Cerebellar nuclear complex (tissue), 1 donor: ENCODE results near the gene SERPINA10.

Experiments used
- DNase-seq, 2 experiments: peaks; one replicate each; lab custom pipeline; 2025; lab: John Stamatoyannopoulos, UW

The SERPINA10 gene, protein sequence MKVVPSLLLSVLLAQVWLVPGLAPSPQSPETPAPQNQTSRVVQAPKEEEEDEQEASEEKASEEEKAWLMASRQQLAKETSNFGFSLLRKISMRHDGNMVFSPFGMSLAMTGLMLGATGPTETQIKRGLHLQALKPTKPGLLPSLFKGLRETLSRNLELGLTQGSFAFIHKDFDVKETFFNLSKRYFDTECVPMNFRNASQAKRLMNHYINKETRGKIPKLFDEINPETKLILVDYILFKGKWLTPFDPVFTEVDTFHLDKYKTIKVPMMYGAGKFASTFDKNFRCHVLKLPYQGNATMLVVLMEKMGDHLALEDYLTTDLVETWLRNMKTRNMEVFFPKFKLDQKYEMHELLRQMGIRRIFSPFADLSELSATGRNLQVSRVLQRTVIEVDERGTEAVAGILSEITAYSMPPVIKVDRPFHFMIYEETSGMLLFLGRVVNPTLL

DNA sequence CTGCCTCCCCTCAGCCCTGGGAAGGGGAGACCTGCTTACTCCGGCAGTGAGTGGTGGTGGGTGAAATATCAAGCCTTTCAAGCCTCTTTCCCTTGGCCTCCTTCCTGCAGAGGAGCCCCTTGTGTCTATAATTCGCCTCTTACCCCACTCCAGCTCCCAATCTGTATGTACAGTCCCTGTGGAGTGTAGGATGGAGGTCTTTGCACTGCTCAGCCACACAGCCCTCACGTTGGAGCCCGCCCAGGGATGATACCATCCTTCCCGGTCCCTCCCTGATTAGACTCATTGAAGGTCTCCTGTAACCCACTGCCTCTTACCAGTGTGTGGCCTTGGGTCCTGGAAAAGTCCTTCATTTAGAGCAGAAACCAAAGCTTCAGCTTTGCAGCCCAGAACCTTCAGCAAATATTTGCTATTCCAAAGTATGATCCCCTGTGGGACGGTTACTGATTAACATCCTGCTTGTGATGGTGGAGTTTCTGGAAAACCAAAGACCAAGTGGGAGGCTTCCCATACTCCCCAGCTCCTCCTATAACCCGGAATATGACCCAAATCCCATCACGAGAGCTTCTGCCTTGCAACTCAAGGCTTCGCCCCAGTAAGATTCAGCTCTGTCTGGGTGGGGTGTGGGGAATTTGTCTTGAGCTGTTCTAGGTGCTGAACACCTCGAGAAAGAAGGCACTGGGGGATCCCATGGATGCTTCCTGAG, at the start of gene SERPINA10:
TSS of gene SERPINA10 (minus strand) at position 397 of the 706 bp plus-strand sequence. CDS start 2,675 bp downstream, outside the sequence.
- no peak for DNase-seq

DNA sequence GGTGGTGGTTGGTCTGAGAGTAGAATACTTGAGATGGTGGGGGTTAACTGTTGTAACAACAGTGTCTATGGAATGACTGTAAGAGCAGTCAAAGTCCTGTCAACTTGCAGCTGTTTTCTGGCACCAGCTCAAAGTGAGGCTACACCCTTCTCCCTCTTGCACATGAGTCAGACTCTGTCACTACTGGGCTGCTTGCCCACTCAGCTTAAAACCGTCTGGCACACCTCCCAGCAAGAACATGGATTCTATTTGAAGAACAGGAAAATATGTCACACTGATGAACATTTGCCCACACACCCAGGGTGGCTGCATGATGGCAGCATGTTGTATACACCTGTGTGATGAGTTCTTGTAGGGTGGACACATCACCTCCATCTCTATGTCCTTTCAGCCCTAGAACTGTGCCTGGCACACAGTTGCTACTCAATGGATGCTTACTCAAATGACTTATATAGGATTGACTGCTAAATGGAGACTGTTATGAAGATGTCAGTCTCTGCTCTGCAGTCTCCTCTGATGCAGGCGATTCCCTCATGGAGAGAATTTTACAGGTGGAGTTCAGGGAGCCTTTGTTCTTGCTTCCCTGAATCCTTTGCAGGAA, 49.4 kb upstream of the SERPINA10 start:
- DNase-seq: no peak

DNA sequence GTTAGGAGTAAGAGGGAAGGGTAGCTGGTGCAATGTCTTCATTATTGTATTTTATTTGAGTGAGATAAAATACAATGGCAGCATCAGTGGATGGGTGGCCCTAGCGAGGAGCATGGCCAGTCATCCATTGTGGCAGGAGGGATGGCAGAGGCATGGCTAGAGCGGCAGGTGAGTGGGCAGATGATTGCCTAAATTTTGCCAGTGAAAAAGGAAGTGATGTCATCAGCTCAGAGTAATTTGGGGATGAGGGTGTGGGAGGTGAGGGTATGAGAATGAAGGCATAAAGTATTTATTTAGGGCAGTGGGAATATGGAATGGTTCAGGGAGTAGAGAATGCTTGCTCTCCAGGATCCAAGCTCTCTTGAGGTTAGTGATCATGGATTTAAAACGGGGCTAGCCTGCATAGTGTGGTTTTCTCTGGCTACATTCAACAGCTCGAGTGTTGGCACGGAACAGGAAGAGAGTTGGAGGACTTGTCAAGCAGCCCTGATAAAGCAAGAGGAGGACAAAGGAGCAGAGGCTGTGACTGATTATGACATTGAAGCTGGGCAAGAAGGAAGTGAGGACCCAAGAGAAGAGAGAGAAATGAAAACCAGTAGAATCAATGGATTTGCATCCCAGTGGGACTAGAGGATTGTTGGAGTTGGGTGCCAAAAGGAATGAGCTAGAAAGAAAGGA, 48.7 kb upstream of the SERPINA10 start:
- DNase-seq: no peak

DNA sequence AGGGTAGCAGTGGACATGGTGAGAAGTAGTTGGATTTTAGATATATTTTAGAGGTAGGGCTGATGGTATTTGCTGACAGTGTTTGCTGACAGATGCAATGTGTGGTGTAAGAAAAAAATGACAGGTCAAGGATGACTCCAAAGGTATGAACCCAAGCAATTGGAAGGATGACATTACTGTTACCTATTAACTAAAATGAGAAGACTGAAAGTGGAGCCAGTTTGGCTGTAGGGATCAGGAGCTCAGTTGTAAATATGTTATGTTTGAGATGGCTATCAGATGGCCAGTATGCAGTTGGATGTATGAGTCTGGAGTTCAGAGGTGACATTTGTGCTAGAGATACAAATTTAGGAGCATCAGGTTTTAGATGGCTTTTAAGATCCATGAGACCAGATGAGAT, 47.5 kb upstream of the SERPINA10 start:
- no peak for DNase-seq

DNA sequence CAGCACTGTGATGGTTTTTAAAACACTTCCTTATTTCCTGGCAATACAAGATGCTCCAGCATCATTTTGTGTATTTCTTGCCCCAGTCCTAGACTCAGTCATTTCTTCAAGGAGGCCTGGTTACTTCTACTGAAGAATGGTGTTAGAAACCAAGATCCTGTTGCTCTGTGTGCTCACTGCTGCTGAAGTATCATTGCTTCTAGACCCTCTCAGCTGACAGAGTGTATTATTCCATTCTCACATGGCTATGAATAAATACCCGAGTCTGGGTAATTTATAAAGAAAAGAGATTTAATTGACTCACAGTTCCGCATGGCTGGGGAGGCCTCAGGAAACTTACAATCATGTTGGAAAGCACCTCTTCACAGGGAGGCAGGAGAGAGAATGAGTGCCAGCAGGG, 45.0 kb upstream of the SERPINA10 start:
- DNase-seq: no peak

DNA sequence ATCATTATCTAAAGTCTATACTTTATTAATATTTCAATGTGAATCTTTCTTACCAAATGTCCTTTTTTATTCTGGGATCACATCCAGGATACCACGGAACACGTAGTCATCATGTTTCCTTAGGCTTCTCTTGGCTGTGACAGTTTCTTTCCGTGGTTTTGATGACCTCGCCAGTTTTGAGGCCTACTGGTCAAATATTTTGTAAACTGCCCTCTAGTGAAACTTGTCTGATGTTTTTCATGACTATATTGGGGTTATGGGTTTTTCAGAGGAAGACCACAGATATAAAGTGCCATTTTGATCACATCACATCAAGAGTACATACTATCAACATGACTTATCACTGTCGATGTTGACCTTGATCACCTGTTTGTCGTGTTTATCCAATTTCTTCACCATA, 44.2 kb upstream of the SERPINA10 start:
- DNase-seq: no peak

DNA sequence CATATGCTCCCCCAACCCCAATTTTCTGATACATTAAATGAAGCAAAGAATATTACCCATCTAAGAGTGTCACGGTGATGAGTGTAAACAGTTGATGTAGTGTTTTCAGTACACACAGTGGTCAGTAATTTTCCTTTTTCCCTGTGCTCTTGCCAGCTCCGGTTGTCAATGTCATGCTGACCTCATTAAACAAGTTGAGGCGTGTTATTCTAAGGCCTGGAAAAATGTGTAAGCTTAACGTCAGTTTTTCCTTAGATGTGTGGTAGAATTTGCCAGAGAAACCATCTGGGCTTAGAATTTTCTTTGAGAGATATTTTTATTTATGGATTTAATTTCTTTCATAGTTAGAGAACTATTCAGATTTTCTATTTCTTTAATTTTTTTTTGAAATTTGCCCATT, 41.8 kb upstream of the SERPINA10 start:
- DNase-seq: no peak

DNA sequence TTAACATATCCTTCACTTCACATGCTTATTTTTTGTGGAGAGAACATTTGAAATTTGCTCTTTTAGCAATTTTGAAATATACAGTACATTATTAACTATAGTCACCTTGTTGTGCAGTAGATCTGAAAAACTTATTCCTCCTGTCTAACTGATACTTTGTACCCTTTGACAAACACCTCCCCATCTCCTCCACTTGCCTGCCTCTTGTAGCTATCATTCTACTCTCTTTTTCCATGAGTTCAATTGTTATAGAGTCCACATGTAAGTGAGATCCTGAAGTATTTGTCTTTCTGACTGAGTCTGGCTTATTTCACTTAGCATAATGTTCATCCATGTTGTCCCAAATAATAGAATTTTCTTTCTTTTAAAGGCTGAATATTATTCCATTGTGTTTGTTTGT, 39.5 kb upstream of the SERPINA10 start:
- DNase-seq: no peak

DNA sequence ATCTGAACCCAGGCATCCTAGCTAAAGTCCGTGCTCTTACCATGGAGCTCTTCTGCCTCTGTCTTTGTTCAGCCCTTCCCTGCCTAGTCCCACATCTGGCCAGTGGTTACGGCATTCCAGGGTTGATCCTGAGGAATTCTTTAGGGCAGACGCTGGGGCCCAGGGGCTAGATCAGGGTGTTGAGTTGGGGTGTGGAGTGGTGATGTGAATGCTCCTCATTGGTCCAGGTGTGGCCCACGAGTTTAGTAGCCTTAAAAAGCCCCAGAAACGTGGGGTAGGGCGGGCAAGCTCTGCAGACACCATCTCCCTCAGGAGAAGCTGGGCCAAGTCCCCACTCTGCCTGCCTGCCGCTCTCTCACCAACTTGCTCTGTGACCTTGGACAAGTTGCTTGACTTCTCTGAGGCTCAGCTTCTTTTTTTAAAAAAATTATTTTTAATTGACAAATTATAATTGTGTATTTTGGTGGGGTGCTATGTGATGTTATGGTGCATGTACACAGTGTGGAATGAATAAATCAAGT, 39.1 kb upstream of the SERPINA10 start:
- no peak for DNase-seq

DNA sequence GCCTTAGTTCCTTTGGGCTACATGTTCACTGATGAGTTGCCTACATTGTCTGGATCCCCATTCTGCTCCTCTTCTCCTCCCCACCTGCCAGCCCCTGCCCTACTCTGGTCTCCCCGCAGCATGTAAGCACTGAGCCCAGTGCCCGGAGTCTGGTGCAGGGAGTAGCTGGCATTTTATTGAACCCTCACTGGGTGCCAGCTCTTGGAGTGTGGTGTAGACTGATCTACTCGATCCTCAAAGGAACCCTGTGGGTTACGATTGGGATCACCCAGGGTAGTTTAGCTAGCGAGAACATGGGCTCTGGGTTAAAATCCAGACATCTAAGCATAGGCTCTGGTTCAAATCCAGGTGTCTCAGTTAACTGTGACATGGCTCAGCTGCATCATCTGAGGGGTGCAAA, 38.4 kb upstream of the SERPINA10 start:
- no peak for DNase-seq

DNA sequence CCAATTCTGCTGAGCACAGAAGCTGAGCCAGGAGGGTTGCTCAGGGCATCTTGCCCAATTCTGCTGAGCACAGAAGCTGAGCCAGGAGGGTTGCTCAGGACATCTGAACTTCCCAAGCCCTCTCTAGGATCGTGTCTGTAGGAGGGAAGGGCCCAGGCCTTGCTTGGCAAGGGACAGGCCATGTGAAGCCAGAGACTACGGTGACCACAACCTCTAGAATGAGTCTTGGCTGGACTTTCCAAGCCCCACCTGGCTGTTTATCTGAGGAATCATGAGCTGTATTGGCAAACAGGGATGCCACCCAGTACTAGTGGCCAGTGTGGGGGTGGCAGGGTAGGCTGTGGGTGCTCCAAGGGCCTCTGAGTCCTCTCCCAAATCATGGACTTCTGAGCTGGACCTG, 37.8 kb upstream of the SERPINA10 start:
- no peak for DNase-seq

DNA sequence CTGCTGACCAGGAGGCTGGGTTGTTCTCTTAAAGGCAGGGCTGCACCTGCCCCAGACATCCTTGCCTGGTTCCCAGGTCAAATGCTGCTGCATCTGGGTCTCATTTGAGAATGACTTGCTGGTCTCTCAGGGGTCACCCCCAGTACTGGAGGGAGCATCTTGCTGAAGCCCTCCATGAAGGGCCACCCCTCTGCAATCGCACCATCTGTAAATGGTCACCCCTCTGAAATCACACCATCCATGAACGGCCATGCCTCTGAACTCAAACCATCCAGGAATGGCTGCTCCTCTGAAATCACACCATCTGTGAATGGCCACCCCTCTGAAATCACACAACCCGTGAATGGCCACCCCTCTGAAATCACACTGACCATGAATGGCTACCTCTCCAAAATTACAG, 37.4 kb upstream of the SERPINA10 start:
- no peak for DNase-seq

DNA sequence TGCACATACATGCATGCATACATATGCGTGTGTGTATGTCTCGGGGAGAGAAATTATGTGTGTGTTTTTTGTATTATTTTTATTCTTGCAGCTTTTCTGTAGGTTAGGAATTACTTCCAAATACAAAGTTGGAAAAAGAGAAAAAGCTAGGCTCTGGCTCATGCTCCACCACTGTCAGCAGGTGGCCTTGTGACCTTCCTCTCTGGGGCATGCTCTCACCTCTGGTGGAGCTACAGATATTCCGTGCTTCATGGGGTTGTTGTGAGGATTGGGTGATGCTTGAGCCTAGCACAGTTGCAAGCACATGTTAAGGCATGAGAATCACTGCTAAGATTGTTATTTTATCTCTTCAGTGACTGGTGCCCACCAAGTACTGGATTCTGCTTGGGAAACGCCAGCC, 36.8 kb upstream of the SERPINA10 start:
- DNase-seq: no peak

DNA sequence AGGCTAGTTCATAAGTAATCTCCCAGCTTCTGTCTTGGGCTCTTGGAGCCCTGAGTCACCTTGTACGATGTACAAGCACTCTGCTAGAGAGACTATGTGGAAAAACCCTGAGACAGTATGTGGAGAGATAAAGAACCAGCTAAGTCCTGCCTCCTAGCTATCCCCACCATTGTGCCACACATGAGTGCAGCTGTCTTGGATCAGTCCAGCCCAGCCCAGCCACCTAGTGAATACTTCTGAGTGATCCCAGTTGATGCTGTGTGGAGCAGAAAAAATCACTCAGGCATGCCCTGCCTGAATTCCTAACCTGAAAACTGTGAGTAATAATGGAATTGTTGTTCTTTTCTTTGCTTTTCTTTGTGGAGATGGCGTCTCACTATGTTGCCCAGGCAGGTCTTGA, 35.1 kb upstream of the SERPINA10 start:
- DNase-seq: no peak

DNA sequence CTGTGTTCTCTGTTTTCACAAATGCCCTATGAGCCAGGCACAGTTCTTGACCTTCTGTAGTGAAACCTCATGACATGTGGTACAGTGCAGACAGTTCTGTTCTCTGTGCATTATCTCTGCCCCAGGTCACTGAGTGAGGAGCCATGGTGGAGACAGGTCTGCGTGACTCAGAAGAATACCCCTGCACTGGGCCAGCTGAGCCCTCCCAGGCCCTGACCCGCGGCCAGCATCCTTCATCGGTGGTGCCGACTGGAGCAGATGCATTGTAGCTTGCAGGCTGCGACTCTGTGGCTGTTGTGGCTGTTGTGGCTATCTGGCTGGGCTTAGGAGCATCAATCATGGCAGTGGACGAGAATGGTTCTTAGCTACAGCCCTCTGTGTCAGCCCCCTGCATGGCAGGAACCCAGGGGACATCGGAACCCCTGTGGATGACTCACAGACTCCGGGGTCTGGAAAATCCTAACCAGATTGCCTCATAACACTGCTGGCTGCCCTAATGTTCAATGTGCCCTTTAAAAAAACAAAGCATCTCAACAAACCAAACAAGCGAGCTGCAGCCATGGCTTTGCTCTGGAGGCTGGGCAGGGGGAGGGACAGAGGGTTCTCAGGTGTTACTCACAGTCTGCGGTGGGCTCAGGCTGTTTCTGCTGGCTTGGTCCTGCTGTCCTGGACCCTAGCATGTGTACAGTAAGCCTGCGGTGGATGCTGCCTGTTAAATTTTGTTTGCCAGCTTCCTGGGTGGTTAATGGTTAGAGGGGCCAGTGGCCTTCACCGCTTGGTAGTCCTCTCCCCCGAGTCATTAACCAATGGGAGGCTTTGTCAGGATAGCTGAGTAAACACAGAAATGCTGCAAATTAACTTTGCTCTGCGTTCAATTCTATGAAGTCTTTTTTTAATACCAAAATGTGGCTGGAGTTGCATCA, 29.8 kb upstream of the SERPINA10 start, which contains the start of gene SERPINA6:
TSS of gene SERPINA6 (minus strand) at position 689 of the 923 bp plus-strand sequence. CDS start 8,688 bp downstream, outside the sequence.
- DNase-seq: no peak

DNA sequence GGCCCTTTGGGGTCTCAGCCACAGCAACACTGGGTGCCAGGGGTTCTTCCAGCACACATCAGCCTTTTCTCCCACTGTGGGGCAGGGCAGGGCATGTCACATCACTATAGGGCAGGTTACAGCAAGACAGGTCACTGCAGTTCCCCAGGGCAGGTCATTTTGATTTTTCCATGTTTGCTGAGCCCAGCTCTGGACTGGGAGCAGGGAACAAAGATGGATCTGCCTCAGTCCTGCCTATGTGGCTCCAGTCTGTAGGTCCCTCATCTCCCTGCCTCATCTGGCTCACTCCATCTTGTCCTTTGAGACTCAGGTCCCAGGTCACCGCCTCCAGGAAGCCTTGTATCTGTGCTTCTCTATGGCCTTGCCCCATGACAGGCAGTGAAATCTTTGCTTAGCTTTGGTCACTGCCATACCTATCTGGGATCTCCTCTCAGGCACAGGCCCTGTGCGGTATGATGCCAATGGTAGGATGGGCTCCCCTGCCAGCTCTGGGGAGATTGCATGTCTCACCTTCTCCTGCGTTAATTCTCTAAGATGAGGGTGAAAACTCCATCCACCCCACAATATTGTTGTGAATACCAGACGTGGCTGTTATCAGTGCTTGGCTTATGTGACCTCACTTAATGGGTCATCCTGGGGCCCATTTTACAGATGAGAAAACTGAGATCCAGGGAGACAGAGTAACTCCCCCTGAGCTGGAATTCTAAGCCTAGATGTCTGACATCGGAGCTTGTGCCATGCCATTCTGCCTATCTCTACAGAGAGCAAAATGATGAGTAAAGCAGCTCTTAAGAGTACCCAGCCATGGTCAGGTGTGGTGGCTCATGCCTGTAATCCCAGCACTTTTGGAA, 28.6 kb upstream of the SERPINA10 start:
- no peak for DNase-seq

DNA sequence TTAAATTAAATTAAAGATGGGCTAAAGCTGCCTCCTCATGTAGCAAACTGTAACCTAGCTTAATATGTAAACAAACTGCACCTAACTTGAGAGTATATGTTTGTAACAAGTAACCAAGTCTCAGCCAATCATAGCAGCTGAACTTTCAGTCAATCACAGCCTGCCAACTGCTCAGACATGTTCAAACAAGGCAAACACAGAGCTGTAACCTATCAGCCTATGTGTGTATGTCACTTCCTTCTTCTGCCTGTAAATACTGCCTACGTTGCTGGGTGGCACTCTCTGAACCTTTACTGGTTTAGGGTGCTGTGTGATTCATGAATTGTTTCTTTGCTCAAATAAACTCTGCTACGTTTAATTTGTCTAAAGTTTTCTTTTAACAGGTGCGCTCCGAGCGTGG, 27.2 kb upstream of the SERPINA10 start:
- no peak for DNase-seq

DNA sequence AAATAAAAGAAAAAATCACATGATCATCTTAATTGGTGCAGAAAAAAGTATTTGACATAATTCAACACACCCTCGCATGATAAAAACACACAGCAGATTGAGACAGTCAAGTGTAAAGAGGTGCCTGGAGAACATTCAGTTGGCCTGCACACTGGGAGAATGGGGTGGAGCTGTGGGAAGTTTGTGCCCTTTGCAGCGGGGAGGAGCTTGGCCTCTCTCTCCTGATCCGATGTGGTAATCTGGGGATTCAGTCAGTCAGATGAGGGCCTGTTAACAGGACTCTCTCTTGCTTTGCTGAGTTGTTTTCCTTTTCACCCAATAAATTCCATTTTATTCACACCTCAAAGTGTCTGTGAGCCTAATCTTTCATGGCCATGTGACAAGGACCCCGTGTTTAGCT, 24.2 kb upstream of the SERPINA10 start:
- DNase-seq: no peak

DNA sequence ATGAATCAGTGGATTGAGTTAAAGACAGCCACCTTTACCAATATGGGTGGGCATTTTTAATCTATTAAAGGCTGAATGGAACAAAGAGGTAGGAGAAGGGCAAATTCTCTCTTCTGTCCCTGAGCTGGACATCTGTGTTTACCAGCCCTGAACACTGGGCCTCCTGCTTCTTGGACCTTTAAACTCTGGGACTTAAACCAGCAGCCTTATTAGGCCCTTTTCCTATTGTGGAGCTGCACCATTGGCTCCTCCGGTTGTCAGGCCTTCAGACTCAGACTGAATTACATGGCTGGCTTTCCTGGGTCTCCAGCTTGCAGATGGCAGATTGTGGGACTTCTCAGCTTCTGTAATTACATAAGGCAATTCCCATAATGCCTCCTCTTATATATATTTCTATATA, 23.6 kb upstream of the SERPINA10 start:
- no peak for DNase-seq

DNA sequence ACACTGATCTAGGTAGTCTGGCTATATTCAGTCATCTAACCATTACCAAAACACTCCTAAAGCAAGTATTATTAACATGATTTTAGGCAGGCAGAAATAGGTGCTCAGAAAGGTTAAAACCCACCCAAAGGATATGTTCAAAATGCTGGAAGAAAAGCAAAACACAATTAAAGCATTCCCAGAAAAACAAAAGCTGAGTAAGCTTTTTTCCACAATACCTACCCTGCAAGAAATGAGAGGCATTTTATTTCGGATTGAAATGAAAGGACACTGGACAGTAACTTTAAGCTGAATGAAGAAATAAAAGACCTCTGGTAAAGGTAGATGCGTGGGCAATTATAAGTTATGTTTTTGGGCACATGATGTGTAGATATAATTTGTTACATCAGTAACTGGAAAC, 21.8 kb upstream of the SERPINA10 start:
- DNase-seq: no peak
